ENCODE results near the gene MYH7B.

MYH7B gene

DNA sequence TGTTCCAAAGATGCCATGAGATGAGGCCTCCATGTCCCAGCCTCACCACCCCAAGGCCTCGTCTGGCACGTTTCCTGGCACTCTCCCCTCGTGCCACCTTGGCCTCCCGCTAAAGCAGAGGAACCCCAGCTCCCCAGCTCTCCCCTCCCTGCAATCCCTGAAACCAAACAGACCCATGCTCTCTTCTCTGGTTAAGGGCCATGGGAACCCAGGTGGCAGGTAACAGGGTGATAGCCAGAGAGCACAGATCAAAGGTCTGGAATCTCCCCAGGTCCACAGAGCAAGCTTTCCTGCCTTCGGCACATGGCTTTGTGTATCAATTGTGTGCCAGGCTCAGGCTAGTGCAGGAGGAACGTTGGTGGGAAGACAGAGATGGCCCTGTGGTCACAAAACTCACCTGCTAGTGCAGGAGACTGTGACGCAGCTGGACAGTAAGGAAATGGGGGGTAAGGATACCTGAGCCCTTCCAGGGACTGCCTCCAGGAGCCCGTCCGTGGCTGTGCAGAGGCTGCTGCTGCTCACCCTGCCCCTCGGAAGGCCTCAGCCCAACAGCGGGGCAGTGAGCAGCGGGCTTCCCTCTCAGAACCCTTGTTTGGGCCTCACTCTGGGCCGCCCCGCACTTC lies 39.0 kb downstream of the MYH7B start:
- DNase-seq: no peak

DNA sequence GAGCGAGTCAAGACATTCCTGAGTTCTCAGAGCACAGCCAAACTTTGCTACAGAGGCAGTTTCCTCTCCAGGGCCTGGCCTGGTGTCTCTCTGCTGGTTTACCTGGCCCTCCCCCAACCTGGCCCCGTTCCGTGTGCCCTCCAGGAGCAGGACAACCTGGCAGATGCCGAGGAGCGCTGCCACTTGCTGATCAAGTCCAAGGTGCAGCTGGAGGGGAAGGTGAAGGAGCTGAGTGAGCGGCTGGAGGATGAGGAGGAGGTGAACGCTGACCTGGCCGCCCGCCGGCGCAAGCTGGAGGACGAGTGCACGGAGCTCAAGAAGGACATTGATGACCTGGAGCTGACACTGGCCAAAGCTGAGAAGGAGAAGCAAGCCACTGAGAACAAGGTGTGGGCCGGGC lies 39.5 kb downstream of the MYH7B start:
- no peak for DNase-seq

DNA sequence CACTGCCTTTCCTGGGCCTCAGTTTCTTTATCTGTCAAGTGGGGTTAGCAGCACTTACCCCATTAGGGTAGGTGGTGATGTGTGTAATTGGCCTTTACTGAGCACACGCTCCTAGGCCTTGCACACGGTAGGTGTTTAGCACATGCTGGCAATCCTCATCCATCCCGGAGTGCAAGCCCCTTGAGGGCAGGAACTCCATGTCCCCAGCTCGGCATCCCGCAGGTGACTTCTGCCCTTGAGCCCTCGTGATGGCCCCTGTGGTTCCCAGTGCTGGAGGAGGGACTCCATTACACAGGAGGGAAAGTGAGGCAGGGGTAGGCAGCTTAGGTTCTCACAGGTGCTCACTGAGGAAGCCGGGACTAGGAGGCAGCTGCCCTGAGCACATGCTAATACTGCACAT lies 40.0 kb downstream of the MYH7B start:
- no peak for DNase-seq

DNA sequence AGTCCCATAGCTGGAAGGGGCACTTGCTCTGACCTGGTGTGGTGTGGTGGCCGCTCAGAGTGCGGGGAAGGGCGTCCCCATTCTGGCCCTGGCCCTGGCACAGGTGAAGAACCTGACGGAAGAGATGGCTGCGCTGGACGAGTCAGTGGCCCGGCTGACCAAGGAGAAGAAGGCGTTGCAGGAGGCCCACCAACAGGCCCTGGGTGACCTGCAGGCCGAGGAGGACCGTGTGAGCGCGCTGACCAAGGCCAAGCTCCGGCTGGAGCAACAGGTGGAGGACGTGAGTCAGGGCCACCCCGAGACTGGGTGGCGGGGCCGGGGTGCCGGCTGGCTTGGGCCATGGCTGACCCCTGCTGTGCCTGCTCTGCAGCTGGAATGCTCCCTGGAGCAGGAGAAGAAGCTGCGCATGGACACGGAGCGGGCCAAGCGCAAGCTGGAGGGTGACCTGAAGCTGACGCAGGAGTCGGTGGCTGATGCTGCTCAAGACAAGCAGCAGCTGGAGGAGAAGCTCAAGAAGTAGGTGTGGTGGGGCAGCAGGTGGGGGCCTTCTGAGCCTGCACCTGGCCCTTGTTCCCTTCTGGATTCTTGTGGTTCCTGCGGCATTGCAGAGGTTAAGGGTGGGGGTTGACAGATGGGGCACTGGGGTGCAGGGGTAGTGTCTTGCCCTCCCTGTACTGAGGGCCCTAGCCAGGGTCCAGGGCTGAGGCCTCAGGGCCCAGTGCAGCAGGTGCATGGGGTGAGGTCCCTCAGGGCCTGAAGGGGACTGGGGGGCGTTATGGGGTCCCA lies 40.8 kb downstream of the MYH7B start:
- DNase-seq: no peak

DNA sequence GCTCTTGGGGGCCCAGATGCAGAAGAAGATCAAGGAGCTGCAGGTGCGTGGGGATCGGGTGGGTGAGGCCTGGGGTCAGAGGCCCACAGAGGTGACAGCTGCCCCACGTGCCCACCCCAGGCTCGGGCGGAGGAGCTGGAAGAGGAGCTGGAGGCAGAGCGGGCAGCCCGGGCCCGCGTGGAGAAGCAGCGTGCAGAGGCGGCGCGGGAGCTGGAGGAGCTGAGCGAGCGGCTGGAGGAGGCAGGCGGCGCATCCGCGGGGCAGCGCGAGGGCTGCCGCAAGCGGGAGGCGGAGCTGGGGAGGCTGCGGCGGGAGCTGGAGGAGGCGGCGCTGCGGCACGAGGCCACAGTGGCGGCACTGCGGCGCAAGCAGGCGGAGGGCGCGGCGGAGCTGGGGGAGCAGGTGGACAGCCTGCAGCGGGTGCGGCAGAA lies 41.5 kb downstream of the MYH7B start:
- DNase-seq: peak; percentile 44

DNA sequence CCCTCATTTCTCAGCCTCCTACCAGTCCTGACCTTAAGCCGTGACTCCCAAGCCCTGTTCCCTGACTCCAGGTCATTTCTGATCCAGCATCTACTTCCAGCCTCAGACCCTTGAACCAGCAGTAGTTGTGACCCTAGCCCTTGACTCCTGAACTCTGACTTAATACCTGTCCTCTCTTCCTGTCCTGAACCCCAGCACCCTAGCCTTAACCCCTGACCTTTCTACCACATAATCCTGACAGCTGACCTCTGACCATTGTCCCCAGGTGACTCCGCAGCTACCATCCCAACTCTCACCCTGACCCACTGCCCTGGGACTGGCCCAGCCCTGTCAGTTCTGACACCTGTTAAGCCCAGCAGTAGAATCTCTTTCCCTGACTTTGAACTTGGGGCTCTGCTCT lies 42.1 kb downstream of the MYH7B start:
- no peak for DNase-seq

DNA sequence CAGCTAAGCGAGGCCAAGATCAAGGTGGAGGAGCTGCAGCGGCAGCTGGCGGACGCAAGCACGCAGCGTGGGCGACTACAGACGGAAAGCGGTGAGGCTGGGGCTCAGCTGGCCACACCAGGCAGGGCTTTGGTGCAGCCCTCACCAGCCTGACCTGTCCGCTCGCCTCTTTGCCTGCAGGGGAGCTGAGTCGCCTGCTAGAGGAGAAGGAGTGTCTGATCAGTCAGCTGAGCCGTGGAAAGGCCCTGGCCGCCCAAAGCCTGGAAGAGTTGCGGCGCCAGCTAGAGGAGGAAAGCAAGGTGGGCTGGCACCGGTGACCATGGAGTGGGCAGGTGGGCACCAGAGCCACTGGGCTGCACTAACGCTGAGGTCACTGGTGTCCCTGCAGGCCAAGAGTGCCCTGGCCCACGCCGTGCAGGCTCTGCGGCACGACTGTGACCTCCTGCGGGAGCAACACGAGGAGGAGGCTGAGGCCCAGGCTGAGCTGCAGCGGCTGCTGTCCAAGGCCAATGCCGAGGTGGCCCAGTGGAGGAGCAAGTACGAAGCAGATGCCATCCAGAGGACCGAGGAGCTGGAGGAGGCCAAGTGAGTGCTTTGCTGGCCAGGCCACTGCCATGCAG lies 42.8 kb downstream of the MYH7B start:
- DNase-seq: no peak

DNA sequence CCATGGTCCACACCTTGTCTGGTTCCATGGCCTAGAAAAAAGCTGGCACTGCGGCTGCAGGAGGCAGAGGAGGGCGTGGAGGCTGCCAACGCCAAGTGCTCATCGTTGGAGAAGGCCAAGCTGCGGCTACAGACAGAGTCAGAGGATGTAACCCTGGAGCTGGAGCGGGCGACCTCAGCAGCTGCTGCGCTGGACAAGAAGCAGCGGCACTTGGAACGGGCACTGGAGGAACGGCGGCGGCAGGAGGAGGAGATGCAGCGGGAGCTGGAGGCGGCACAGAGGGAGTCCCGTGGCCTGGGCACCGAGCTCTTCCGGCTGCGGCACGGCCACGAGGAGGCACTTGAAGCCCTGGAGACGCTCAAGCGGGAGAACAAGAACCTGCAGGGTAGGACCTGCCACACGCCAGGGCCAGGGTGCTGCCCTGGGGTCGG lies 43.4 kb downstream of the MYH7B start:
- DNase-seq: no peak

DNA sequence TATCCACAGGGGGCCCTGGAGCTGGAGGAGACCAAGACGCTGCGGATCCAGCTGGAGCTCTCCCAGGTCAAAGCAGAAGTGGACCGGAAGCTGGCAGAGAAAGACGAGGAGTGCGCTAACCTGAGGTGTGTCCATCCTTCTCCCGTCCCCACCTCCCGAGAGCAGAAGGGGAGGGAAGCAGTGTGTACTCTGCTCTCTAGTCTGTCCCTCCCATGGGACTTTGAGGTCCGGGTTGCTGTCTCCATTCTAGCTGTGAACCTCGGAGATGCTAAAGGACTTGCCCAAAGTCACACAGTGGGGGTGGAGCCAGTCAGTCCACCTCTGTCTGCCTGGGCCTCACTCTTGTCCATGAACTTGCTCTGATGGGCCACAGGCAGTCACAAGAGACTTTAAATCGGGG lies 44.1 kb downstream of the MYH7B start:
- DNase-seq: no peak

DNA sequence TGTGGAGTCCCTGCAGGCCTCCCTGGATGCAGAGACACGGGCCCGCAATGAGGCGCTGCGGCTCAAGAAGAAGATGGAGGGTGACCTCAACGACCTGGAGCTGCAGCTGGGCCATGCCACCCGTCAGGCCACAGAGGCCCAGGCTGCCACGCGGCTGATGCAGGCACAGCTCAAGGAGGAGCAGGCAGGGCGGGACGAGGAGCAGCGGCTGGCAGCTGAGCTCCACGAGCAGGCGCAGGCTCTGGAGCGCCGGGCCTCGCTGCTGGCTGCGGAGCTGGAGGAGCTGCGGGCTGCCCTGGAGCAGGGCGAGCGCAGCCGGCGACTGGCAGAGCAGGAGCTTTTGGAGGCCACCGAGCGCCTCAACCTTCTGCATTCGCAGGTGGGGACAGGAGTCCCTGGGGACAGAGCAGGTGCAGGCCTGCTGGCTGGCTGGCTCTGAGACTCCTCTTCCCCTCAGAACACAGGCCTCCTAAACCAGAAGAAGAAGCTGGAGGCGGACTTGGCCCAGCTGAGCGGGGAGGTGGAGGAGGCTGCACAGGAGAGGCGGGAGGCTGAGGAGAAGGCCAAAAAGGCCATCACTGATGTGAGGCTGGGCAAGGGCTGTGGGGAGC lies 44.7 kb downstream of the MYH7B start:
- no peak for DNase-seq

DNA sequence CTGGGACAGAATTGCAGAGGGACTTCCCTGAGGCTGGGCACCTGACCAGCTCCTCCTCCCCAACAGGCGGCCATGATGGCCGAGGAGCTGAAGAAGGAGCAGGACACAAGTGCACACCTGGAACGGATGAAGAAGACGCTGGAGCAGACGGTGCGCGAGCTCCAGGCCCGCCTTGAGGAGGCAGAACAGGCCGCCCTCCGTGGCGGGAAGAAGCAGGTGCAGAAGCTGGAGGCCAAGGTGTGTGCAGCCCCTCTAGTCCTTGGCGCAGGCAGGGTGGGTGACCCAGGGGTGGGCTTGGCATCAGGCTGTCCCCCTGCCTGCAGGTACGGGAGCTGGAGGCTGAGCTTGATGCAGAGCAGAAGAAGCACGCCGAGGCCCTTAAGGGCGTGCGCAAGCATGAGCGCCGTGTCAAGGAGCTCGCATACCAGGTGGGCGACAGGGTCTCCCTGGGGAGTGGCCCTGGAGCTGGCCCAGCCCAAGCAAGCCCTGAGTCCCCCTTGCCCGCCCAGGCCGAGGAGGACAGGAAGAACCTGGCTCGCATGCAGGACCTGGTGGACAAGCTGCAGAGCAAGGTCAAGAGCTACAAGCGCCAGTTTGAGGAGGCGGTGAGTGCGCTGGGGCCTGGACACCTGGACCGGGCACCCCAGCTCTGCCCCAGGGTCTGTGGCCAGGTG lies 45.4 kb downstream of the MYH7B start:
- DNase-seq: no peak

DNA sequence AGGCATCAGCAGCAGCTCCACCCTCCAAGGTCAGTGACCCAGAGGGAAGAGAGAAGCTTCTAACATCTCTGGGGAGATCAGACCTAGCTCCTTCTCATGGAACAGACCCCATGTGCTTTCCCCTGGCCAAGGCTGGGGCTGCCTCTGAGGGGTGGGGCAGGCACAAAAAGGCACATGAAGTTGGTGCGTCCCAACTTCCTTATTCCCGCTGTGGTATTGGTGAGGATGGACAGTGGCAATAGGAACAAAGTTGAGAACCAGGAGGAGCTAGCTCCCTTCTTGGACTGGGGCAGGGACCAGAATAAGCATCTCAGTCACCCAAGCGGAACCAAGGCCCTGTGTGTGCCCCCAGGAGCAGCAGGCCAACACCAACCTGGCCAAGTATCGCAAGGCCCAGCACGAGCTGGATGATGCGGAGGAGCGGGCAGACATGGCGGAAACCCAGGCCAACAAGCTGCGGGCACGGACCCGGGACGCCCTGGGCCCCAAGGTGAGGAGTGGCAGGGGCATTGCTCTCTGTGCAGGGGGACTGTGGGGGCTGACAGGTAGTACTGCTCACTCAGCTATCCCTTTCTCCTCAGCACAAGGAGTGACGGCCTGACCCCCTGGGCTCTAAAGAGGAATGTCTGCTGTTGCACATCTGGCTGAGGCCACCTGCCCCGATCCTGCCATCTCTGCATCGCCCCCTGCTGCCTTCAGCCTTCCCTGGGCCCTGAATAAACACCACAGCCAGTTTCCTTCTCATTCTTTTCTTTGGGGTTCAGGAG lies 46.1 kb downstream of the MYH7B start:
- no peak for DNase-seq

DNA sequence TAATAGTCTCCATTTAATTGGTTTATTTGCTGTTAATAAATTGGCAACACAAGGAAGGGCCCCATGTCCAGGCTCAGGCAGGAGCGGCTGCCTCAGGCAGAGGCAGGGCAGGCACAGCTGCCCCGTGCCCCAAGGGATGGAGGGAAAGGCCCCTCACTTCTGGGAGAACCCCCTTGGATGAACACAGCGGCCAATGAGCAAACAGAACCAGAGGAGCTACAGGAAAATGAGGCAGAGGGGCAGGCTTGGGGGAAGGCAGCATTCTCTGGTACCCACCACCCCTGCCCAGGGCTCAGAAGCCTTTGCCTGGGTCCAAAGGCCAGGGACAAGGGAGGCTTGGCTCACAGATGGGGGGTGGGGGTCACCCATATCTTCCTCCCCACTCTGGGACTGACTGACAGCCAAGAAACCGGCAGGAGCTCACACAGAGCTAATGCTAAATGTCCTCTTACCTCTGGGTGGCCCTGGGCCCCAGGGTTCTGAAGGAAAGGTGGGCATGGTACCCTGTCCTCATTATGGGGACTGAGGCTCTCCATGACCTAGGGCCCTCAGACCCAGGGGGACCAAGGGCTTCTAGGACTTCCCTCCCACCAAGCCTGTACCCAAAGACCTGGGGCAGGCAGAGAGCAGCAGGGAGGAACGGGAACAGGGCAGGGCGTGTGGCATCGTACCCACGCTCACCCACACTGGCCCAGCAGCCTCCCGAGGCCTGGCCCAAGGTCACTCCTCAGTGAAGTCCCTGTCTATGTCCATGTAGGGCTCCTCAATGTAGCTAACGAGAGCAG lies 47.0 kb downstream of the MYH7B start:
- no peak for DNase-seq

DNA sequence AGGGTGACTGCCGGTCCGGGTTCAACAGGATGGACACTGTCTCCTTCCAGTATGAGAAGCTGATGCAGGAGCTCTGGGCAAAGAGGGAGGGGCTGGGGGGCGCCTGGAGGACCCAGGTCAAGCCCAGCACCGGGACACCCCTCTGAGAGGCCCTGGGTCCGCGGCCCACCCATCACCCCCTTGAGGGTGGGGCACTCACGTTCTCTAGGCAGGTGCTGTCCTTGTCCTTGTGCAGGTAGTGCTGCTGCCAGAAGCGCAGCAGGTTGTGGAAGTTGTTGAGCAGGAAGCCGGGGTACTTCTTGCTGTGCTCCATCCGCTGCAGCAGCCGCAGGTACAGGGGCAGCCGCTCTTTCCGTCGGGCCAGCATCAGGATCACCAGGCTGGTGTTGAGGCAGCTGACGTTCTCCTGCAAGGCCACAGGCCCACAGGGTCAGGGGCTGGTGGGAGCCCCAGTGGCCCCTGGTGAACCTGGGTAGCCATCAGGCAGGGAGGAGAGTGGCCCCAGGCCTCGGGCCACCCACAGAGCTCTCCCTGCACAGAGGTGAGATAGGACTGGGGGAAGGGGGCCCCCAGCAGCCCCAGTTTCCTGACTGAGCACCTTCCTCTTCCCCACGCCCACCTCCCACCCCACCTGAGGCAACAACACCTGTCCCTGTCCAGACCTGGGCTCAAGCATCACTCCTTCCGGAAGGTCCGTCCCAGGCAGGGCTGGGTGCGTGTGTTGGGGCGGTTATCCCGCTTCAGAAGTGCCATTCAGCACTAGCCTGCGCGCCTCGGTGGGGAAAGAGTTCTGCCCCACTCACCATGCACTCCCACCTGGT lies 47.8 kb downstream of the MYH7B start:
- no peak for DNase-seq

DNA sequence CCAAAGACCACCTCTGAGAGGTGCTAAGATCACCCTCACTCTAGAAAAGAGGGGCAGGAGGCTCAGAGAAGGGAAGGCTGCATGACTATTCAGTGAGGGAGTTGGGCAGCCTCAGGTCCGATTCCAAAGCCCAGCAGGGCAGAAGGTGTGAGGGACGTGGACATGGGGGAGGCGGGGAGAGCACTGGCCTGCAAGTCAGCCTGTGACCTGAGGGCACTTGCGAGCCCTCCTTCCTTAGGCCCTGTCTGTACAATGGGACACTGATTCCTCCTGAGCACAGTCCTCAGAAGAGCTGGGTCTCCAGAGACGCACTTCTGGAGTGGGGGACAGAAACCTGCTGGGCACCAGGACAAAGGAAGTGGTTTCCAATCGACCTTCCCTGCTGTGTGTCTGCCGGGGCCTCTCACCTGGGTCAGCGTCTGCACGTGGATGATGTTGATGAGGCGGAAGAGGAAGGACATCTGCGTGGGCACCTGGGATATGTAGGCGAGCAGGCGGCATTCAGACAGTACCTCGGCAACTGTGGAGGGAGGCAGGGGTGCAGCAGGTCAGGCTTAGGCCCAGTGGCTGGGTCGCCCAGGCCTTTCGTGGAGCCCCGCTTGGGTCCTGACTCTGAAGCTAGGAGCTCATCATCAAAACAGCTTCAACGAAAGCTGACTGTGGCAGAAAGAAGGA lies 48.5 kb downstream of the MYH7B start:
- DNase-seq: no peak

DNA sequence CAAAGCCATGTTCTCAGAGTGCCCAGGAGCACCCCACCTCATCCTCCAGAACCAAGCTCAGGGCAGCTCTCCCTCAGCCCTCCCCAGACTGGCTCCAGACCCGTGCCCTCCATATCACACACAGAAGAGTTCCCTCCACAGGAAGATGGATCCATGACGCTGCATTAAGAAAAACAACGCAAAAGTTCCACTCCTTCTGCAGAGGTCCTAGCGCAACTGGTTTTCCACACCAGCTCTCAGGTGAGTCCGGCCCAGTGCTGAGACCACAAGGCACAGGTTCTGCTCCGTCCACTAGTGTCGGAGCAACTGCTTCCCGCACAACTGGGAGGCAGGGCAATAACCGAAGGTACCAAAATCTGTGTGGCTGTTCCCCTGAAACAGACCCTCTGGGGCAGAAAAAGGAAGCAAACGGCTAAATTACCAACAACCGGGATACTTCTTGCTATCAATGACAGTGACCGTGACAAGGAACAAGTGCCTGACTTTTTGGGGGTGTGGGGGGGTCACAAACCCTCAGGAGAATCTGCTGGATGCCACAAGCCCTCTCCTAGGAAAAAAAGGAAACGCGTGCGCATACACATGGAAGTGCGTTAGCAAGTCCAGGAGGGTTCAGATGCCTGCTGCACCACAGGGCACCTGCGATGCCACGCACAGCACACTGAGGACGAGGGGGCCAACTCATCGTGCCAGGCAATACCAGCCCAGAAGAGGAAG lies 49.2 kb downstream of the MYH7B start:
- DNase-seq: no peak
